ENCODE measurements around the gene RNF214. TPM values are rescaled to one million over a fixed set of nuclear protein-coding genes. Genes with fewer than 3 reads are reported as not detected.

Gene RNF214
- total RNA-seq, 1 donor from 2014 or later, result 10.6 TPM

DNA sequence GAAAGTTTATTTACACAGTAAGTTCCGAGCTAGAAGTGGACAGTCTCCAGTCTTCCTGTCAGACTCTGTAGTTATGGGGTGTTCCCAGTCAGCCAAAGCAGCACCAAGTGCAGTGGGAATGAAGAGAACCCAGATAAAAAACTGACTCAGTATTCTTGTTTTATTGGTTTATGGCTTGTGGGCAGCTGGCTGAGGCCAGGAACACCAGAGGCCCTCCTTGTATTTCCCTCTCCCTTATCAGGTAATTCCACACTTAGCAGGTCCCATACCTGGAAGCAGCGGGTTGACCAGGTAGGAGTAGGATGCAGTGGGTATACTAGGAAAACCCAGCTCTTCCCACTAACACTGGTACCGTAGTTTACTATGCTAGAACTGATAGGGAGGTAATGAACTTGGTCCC lies 55.2 kb downstream of the RNF214 start:
- DNase-seq, result peak; percentile 14

DNA sequence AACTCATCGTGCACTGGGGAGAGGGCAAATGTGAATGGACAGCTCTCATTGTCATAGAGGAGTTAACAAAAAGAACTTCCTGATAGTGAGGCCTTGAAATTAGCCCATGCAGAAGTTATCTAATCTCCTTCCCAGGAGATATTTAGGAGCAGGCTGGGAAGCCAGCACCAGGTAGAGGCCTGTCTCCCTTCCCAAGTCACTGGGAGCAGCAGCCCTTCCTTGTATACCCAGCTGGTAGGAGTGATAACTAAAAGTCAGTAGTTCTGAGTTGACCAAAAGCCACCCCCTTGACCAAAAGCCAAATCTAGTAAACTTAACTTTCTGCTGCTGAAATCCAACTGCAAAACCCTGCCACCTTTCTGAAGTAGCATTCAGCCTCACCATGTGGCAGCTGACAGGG lies 57.3 kb downstream of the RNF214 start:
- no peak for DNase-seq

DNA sequence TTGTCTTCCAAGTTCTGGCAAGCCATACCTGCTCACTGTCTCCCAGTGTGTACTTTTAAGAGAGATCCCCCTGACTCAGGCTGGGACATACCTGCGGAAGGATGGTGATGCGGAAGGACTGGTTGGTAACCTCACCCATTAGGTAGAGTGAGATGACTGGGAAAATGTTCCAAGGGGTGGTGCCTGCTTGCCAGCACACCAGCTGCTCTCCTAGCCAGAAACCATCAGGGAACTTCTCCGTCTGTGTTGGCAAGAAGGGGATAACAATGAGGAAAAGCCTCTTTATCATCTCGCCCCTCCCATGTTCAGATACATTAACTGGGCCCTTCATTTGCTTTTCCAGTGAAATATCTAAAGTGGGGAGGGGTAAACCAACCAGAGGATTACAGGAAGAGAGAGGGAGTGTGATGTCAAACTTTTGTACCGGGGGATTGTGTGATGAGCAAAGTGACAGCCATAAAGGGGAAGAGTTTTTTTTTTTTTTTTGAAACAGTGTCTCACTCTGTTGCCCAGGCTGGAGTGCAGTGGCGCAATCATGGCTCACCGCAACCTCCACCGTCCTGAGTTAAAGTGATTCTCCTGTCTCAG lies 58.4 kb downstream of the RNF214 start, which contains the start of gene BACE1-AS:
TSS of gene BACE1-AS (plus strand) at position 538 of the 588 bp plus-strand sequence.
- no peak for DNase-seq

GRCh38 chr11:117292616-117293015 lies 60.1 kb downstream of the RNF214 start:
- DNase-seq, result no peak

- DNase-seq, result no peak
Observed at GRCh38 chr11:117295438-117296137, 63.1 kb downstream of the RNF214 start.

DNA sequence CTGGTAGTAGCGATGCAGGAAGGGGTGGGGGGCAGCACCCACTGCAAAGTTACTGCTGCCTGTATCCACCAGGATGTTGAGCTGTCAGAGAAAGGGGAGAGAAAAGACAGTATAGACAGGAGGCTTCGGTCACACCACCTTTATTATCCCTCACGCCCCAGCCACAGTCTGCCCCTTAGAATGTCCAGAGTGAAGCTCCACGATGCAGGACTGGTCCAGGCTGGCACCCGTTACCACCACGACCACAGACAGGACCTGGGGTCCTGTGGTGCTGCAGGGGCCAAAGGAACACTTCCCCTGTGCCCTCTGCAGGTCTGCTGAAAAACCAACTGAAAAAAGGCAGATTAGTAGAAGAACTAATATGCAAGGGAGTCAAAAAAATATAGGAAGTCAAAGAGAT lies 64.4 kb downstream of the RNF214 start:
- no peak for DNase-seq

DNA sequence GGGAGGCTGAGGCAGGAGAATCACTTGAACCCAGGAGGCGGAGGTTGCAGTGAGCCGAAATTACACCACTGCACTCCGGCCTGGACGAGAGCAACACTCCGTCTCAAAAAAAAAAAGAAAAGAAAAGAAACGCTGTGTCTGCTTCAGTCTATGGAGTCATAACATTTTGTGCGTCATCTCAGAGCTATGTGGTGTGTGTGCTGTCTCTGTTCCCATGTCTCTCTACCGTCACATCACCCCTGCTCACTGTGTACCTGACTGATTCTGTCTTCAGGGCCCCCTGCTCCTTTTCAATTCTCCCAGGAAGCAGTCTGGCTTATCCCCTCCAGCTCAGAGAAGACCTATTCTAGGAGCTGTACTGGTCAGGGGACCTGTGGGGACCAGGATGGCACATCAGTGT lies 65.7 kb downstream of the RNF214 start:
- DNase-seq, result no peak

DNA sequence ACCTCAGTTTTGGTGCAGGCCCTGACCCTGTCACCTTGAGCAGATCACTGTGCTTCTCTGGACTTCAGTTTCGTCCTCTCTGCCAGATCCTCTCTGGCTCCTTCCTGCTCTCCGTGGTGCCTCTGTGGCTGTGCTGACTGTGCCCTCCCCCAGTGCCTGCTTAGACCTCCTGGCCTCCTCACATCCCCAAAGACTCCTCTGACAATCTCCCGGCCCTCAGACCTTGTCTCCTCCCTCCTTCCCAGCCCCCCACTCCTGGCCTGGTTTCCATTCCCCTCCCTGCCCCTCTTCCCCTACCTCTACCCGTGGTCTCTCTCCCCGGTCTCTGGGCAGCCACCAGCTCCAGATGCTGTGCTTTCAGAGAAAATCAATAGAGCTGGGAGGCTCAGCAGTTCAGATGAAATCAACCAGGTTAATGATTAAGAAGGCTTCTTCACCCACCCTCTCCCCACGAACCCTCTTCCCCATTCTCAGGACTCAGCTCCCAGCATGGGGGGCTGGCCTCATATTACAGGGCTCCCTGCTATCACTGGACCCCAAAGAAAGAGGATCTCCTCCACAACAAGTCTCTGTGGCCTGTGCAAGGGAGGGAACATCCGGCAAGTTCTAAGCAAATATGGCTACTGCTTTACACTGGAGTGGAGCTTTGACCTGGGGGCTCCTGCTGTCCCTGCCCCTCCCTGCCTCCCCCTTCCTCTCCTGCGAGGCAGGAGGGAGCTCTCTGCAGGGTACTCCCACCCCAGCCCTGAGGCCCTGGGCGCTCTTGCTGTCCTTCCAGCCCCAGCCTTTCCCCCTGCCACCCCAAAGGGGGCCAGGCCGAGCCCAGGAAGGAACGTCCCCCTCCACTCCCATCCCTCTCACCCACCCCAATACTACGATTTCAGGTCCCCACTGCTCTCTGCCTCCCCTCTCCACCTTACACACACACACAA lies 67.1 kb downstream of the RNF214 start:
- no peak for DNase-seq

DNA sequence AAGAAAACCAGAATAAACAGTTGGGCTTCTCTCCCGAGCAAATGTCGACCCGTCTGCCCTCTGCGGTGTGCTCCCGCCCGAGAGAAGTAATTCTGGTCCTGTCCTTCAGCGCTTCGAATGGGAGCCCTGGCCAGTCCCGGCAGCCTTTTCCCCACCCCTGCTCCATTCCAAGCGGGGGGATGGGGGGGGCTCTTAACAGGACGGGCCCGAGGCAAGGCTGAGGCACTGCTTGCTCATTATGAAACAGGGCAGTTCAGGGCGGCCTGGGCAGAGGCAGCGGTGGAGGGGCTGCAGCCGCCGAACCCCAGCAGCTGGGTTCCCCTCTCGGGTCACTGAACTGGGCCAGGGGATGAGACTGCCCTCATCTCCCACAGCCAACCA lies 67.8 kb downstream of the RNF214 start:
- DNase-seq, result no peak

- DNase-seq, result no peak
Observed at GRCh38 chr11:117300773-117301172, 68.3 kb downstream of the RNF214 start.

- DNase-seq, result no peak
Observed at GRCh38 chr11:117302228-117302627, 69.8 kb downstream of the RNF214 start.

- DNase-seq, result no peak
Observed at GRCh38 chr11:117303101-117303500, 70.6 kb downstream of the RNF214 start.

GRCh38 chr11:117303646-117304315 lies 71.3 kb downstream of the RNF214 start:
- DNase-seq, result no peak

- DNase-seq, result no peak
Observed at GRCh38 chr11:117305145-117305544, 72.7 kb downstream of the RNF214 start.

DNA sequence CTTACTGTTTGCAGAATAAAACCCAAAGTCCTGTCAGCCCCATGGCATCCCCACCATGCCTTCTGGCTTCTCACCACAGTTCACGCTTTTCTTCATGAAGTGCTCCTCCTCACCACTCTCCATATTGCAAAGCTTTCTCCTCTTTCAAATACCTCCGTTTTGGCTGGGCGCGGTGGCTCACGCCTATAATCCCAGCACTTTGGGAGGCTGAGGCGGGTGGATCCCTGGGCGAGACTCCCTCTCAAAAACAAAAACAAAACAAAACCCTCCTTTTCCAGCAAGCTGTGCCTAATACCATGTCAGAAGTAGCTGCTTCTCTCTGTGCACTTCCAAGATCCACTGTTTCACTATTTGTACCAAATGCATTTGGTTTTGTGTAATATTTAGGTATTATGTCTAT lies 76.8 kb downstream of the RNF214 start:
- no peak for DNase-seq

DNA sequence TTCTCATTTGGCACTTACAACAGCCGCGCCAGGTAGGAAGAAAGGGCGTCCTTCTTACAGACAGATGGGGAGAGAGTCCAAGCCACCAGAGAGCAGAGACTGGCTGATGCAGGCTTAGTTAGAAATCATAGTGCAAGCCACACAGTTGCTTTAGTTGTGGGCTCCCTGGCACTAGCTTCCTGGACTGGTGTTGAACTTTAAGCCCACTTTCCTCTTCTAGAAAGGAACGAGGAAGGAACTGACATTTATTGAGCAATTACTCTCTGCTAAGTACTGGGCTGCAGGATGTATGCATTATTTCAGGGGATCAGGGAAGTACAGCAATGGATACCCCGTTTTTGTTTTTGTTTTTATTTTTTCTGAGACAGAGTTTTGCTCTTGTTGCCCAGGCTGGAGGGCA lies 80.6 kb downstream of the RNF214 start:
- DNase-seq, result no peak

- DNase-seq, result no peak
Observed at GRCh38 chr11:117313828-117314768, 81.6 kb downstream of the RNF214 start.

GRCh38 chr11:117314840-117315239 lies 82.4 kb downstream of the RNF214 start:
- DNase-seq, result no peak

GRCh38 chr11:117315285-117316196 lies 83.1 kb downstream of the RNF214 start:
- peak; percentile 27 for DNase-seq

DNA sequence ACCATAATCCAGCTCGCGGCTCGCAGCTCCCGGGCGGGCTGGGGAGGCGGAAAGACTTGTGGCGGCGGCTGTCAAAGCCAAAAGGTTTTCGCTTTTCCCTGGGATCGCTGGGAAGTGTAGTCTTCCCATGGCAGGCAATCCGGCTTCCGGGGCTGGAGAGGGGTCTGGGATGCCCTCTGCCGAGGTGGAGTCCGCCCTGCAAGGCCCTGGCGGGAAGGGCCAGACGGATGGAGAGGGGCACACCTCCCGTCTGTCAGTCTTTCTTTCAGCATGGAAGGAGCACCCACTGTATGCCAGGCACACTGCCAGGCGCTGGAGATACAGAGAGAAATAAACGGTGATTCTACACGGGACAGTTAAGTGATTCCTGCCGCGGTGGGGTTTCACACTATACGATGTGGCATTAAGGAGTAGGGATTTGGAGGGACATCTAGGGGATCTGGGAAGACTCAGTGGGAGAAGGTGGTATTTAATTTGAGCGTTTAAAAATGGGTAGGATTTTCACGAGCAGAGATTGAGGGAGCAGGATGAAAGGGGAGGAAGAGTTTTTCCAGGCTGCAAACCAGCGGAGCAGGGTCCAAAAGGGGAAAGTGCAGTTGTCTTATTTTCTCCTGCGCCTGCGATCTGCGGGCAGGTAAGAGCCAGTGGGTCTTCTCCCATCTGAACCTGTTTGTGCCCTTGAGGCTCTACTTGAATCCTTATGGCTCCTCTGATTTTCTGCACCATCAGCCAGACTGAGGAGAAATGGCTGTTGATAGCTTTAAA lies 83.9 kb downstream of the RNF214 start, which contains the start of gene BACE1:
TSS of gene BACE1 (minus strand) at position 60 of the 765 bp plus-strand sequence. CDS start 461 bp downstream, outside the sequence.
- peak; percentile 85 for DNase-seq
